ENCODE measurements around the gene TUBG2. TPM values are rescaled to one million over a fixed set of nuclear protein-coding genes. Genes with fewer than 3 reads are reported as not detected.

The TUBG2 gene
- total and polyA plus RNA-seq, 2 experiments from 2014 or later: 62.7 to 67.4 TPM

DNA sequence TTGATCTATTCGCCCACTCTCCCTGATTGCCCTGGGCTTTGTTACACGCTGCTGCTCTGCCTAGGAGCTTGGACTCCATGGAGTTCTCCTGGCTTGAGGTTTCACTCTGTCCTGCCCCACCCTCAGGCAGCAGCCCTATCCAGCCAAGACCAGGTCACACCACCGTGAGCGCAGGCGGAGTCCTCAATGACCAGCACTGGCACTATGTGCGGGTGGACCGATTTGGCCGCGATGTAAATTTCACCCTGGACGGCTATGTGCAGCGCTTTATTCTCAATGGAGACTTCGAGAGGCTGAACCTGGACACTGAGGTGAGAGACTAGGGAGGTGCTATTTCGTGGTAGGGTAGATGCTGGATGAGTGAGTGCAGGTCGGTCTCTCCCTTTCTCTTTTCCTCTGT, 26.7 kb downstream of the TUBG2 start:
- Histone ChIP-seq H3K4me3 (no peak overlapping the region), H3K36me3 (peaks cover 11% of the 10 kb centered on the region), H3K9me3 (ENCODE audit: low read depth) (no peaks in the 10 kb centered on the region), H3K4me1 (ENCODE audit: low read depth) (peaks cover under 1% of the 10 kb centered on the region), H3K27me3 (no peaks in the 10 kb centered on the region), H3K27ac (no peak overlapping the region)
- DNase-seq (ENCODE audit: low read depth in 1 of 2, low spot score in 1 of 2): no peak
- no peak for TF ChIP-seq CTCF (IDR thresholded peaks at IDR 0.05; ENCODE audit: low read depth, low read length)

DNA sequence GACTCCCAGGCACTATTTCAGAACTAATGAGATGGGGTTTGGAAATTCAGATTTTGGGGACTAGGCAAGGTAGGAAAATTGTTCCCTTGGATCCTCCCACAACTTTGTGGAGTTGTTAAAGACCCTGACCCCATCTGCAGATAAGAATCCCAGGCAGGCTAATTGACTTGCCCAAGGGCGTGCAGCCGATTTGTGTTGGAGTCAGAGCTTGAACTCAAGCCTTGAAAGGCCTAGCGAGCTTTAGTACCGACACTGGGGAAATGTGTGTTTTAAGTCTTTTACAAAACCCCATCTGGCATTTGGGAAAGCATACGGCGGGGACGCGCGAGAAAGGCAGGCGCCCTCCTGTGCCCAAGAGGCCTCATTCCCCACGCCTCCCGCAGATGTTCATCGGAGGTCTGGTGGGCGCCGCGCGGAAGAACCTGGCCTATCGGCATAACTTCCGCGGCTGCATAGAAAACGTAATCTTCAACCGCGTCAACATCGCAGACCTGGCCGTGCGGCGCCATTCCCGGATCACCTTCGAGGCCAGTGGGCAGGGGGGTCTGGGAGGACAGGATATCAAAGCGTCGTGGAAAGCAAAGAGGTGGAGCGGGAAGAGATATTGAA, 27.5 kb downstream of the TUBG2 start:
- no peak for TF ChIP-seq CTCF (IDR thresholded peaks at IDR 0.05; ENCODE audit: low read depth, low read length)
- Histone ChIP-seq H3K36me3 (peaks cover 11% of the 10 kb centered on the region), H3K4me1 (ENCODE audit: low read depth) (no peaks in the 10 kb centered on the region), H3K27ac (no peak overlapping the region), H3K9me3 (ENCODE audit: low read depth) (no peaks in the 10 kb centered on the region), H3K27me3 (no peaks in the 10 kb centered on the region), H3K4me3 (no peak overlapping the region)
- DNase-seq (ENCODE audit: low read depth in 1 of 2, low spot score in 1 of 2): no peak

DNA sequence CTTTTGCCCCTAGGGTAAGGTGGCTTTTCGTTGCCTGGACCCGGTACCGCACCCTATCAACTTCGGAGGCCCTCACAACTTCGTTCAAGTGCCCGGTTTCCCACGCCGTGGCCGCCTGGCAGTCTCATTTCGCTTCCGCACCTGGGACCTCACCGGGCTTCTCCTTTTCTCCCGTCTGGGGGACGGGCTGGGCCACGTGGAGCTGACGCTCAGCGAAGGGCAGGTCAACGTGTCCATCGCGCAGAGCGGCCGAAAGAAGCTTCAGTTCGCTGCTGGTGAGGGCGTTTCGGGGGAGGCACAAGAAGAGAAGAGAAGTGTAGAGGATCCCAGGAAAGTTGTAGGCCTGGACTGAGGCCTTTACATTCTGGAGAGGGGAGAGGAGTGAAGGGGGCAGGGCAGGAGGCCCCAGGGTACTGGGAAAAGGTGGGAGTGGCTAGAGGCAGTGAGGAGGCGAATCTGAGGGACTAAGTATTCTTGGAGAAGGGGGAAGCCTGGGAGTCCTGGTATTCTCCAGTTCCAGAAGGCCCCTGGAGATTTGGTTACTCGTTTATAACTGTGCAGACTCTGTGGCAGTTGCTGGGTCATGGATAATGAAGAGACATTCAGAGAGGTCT, 28.7 kb downstream of the TUBG2 start:
- peaks cover 16% of the 10 kb centered on the region for H3K36me3 ChIP-seq
- H3K9me3 ChIP-seq (ENCODE audit: low read depth): no peaks in the 10 kb centered on the region
- no peak overlapping the region for H3K4me3 ChIP-seq
- no peaks in the 10 kb centered on the region for H3K4me1 ChIP-seq (ENCODE audit: low read depth)
- no peaks in the 10 kb centered on the region for H3K27me3 ChIP-seq
- H3K27ac ChIP-seq: no peak overlapping the region
- no peak for TF ChIP-seq CTCF (IDR thresholded peaks at IDR 0.05; ENCODE audit: low read depth, low read length)
- DNase-seq (ENCODE audit: low read depth in 1 of 2, low spot score in 1 of 2): no peak

GRCh38 chr17:42690596-42690995, 31.5 kb downstream of the TUBG2 start:
- DNase-seq (ENCODE audit: low read depth in 1 of 2, low spot score in 1 of 2): no peak
- peaks cover 27% of the 10 kb centered on the region for H3K36me3 ChIP-seq
- no peaks in the 10 kb centered on the region for H3K9me3 ChIP-seq (ENCODE audit: low read depth)
- H3K4me3 ChIP-seq: no peak overlapping the region
- H3K27ac ChIP-seq: peak overlapping the region; percentile 57
- TF ChIP-seq CTCF (IDR thresholded peaks at IDR 0.05; ENCODE audit: low read depth, low read length): no peak
- no peaks in the 10 kb centered on the region for H3K27me3 ChIP-seq
- no peaks in the 10 kb centered on the region for H3K4me1 ChIP-seq (ENCODE audit: low read depth)

GRCh38 chr17:42691021-42691545, 32.0 kb downstream of the TUBG2 start:
- Histone ChIP-seq H3K4me3 (no peak overlapping the region), H3K27me3 (no peaks in the 10 kb centered on the region), H3K27ac (peak overlapping the region; percentile 57), H3K36me3 (peaks cover 23% of the 10 kb centered on the region), H3K9me3 (ENCODE audit: low read depth) (no peaks in the 10 kb centered on the region), H3K4me1 (ENCODE audit: low read depth) (no peaks in the 10 kb centered on the region)
- no peak for DNase-seq (ENCODE audit: low read depth in 1 of 2, low spot score in 1 of 2)
- no peak for TF ChIP-seq CTCF (IDR thresholded peaks at IDR 0.05; ENCODE audit: low read depth, low read length)
